Muscle of leg (tissue), 11 donors: ENCODE results near the gene GSTM5. TPM values are rescaled to one million over a fixed set of nuclear protein-coding genes. Genes with fewer than 3 reads are reported as not detected.

Source experiments
- DNase-seq: peaks from one replicate; pipeline ENCODE4 v3.0.0; 2013
- H3K27ac ChIP-seq: one replicate; pipeline ENCODE4 v1.5.1; 2013; ENCODE audit warnings: mild to moderate bottlenecking, low read length, control low read depth
- H3K27me3 ChIP-seq: one replicate; pipeline ENCODE4 v1.6.1; 2013; ENCODE audit warnings: low read length; ENCODE audit not compliant: control insufficient read depth, insufficient read depth
- H3K36me3 ChIP-seq: one replicate; pipeline ENCODE4 v1.6.1; 2013; ENCODE audit warnings: low read length; ENCODE audit not compliant: control insufficient read depth, insufficient read depth
- H3K4me1 ChIP-seq: one replicate; pipeline ENCODE4 v1.6.1; 2013; ENCODE audit warnings: low read length; ENCODE audit not compliant: control insufficient read depth, insufficient read depth
- H3K4me3 ChIP-seq: one replicate; pipeline ENCODE4 v1.5.1; 2013; ENCODE audit warnings: low read length, control low read depth
- H3K9me3 ChIP-seq: replicated peaks from 2 replicates; pipeline ENCODE4 v1.6.1; 2013; ENCODE audit warnings: low read depth, low read length; ENCODE audit not compliant: control insufficient read depth
- WGBS: methylation state at CpG from one replicate; pipeline ENCODE4 v1.1.5; 2013; ENCODE audit warnings: missing lambda C conversion rate; ENCODE audit not compliant: insufficient coverage; 5-methylcytosine and 5-hydroxymethylcytosine counted together
- polyA plus RNA-seq, 8 donors: library from polyadenylated mRNA; unstranded; fragments of 120-200 nt; gene quantifications; one replicate each; pipeline versions ENCODE4 v1.2.1 to v1.2.3, GENCODE V29; 2013; ENCODE audit warnings: inconsistent platforms in 1 of 8, low replicate concordance in 1 of 8; ENCODE audit not compliant: insufficient read length in 8 of 8, insufficient read depth in 1 of 8
- total RNA-seq: library from RNA; stranded (reverse); fragments of 120-200 nt; gene quantifications from one replicate; pipeline ENCODE4 v1.2.4, GENCODE V29; 2013

Gene GSTM5
- total and polyA plus RNA-seq, 9 donors, result 10.2 to 48.0 (median 17.9) TPM

DNA sequence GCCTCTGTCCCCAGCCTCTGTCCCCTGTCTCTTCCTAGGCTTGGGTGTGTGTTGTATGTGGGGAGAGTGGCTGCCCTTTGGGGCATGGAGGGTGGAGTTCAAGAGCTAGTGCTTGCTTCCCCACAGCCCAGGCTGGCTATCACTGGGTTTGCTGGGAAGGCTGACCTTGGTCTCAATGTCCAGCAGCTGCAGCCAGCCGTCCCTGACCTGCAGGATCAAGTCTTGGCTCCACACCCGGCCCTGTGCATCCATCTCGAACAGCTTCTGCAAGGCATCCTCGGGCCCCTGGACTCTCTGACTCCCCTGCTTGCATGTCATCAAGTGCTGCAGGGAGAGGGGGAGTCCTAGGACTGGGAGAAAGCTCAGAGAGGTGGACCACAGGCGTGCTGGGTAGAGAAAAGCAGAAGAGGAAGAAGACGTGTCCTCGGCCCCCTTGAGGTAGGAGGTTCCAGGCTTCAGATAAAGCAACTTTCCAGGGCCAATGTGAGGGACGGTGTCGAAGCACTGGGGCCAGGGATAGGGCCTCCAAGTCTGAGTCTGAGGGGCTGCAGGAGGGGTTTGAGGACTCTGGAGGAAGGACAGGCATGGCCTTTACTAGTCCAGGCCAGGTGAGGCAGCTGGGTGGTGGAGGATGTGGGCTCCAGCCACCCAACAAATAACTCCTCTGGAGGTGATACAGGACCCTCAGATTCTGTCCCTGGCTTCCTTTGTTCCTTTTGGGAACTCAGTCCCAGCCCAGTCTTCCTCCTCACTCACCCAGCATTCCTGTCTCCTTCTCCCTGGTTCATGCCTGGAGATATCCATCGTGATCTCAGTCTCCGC, 47.7 kb downstream of the GSTM5 start:
- no peaks in the 10 kb centered on the region for H3K36me3 ChIP-seq
- H3K27ac ChIP-seq, result no peak overlapping the region
- H3K27me3 ChIP-seq, result no peaks in the 10 kb centered on the region
- H3K9me3 ChIP-seq, result no peaks in the 10 kb centered on the region
- H3K4me3 ChIP-seq, result no peak overlapping the region
- 87% methylated on average over 11 of the region's 11 CpGs for WGBS
- peaks cover 6% of the 10 kb centered on the region for H3K4me1 ChIP-seq
- no peak for DNase-seq

- H3K9me3 ChIP-seq, result no peaks in the 10 kb centered on the region
- WGBS, result 84% methylated on average over 5 of the region's 7 CpGs
- H3K4me1 ChIP-seq, result peaks cover 6% of the 10 kb centered on the region
- H3K36me3 ChIP-seq, result no peaks in the 10 kb centered on the region
- no peak overlapping the region for H3K4me3 ChIP-seq
- no peak for DNase-seq
- H3K27ac ChIP-seq, result no peak overlapping the region
- H3K27me3 ChIP-seq, result no peaks in the 10 kb centered on the region
Measured at GRCh38 chr1:109760581-109761226, 48.7 kb downstream of the GSTM5 start.

GRCh38 chr1:109761227-109762038, 49.4 kb downstream of the GSTM5 start:
- no peak overlapping the region for H3K27ac ChIP-seq
- DNase-seq, result no peak

DNA sequence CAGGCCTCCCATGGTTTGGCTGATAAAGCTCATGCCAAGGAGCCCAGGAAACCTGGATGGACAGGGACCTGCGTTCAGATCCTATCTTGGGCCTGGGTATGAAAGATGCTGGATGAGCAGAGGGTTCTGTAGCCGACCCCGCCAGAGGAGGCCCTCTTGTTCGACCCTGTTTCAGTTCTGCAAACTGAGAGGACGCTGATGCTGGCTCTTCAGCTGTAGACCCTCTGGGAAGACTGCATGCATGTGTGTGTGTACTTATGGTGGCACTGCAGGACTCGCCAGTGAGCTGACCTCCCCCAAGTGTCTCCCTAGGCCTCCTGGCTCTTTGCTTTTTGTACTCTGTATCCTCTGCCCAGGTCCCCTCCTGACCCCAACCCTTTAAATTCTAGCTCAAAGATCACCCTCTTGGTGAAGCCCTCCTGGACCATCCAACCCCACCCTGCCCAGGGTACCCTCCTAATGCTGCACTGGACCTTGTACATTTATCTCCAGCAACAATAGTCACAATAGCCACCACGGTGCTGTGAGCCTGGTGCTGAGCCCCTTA, 50.1 kb downstream of the GSTM5 start:
- no peak for DNase-seq
- H3K9me3 ChIP-seq, result no peaks in the 10 kb centered on the region
- no peaks in the 10 kb centered on the region for H3K27me3 ChIP-seq
- H3K27ac ChIP-seq, result no peak overlapping the region
- whole genome bisulfite sequencing, result 85% methylated on average over 6 of the region's 7 CpGs
- H3K4me3 ChIP-seq, result no peak overlapping the region
- peaks cover 6% of the 10 kb centered on the region for H3K4me1 ChIP-seq
- H3K36me3 ChIP-seq, result no peaks in the 10 kb centered on the region

More at GRCh38 chr1:109761227-109762038, 49.4 kb downstream of the GSTM5 start:
- H3K4me3 ChIP-seq, result no peak overlapping the region
- H3K36me3 ChIP-seq, result no peaks in the 10 kb centered on the region
- no peaks in the 10 kb centered on the region for H3K27me3 ChIP-seq
- H3K4me1 ChIP-seq, result peaks cover 6% of the 10 kb centered on the region
- no peaks in the 10 kb centered on the region for H3K9me3 ChIP-seq
- WGBS, result 70% methylated on average over 12 of the region's 14 CpGs

DNA sequence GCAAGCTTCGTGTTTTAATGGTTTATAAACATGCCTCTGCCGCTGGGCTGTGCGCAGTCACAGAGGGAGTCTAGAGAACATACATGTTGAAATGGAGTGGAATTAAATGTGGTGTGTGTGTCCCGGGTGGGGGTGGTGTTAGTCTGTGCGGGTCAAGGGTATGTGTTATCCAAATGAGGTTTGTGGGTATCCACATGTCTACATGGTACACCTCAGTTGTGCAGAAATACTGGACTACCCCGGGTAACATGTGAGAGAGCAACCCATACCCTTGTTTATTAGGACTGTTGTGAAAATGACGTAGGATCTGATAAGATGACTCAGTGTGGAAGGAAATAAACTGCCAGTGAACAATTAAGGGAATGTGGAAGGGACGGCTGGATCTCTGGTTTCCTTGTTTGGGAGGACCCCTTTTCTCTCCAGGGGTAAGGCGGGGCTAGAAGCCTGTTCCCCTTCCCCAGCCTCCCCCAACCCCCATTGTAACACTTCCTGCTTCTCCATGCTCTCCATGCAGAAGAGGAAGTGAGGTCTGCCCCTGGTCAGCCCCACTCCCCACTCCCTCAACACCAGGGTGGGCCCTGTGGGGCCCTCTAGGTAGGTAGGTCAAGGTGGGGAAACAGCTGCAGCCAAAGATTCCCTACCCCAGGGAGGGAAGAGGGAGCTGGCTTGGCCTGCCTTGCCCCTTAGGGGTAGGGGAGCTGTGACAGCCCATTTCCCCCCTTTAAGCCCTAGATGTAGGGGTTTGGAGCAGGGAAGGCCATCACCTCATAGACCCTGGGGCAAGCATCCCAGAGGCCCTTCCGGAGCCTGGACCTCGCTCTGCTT, 51.0 kb downstream of the GSTM5 start:
- H3K4me3 ChIP-seq, result no peak overlapping the region
- no peaks in the 10 kb centered on the region for H3K36me3 ChIP-seq
- no peaks in the 10 kb centered on the region for H3K9me3 ChIP-seq
- DNase-seq, result peak; percentile 39
- no peak overlapping the region for H3K27ac ChIP-seq
- whole genome bisulfite sequencing, result 93% methylated on average over 8 of the region's 11 CpGs
- H3K27me3 ChIP-seq, result no peaks in the 10 kb centered on the region
- H3K4me1 ChIP-seq, result peaks cover 6% of the 10 kb centered on the region

- no peaks in the 10 kb centered on the region for H3K36me3 ChIP-seq
- no peaks in the 10 kb centered on the region for H3K9me3 ChIP-seq
- no peak within 1 kb of the TSS for H3K4me3 ChIP-seq
- H3K27ac ChIP-seq, result no peak within 1 kb of the TSS
- DNase-seq, result no peak
- no peaks in the 10 kb centered on the region for H3K27me3 ChIP-seq
- 80% methylated on average over 4 of the region's 11 CpGs for WGBS
- peaks cover 6% of the 10 kb centered on the region for H3K4me1 ChIP-seq
Measured at GRCh38 chr1:109763646-109764415, 51.8 kb downstream of the GSTM5 start, which contains the start of gene EPS8L3. Gene EPS8L3, minus strand, starts transcription at chr1:109763923. Its CDS starts 2,174 bp downstream, at chr1:109761749.

DNA sequence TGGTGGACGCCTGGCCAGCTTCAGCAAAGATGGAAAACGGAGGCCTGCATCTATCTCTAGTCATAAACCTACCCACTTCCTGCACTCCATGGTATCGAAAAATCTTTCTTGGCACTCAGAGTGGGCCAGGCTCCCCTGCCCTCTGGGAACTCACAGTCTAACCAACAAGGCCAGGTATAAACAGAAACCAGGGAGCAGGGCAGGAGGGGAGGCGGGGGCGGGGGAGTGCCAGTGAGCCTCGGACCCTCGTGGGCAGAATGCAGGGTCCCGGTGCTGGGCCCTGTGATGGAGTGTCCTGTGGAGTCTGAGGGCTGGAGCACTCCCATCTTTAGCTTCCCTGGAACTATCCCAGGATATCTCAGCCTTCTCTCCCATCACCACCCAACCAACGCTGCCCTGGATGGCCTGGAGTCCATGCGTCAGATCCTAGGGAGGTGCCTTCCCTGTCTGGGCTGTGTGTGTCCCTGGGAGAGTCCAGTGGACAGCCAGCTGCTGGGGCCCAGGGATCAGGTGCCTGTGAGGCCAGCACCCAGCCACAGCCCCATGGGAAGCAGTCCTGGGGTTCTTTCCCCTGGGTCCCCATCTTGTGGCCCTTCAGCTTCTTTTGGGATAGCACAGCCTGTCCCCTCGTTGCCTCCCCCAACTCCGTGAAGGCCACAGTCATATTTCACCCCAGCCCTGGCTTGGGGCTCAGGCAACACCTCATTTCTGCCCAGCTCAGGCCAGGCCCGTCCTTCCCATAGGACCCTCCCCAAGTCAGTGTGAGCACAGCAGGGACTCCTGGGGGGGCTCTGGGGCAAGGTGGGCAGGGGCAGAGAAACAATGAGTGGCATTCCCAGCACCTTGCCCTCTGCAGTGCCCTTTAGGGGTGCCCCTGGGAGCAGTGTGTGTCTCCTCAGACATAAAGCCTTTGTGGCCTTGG, 52.8 kb downstream of the GSTM5 start:
- 93% methylated on average over 7 of the region's 13 CpGs for WGBS
- peaks cover 6% of the 10 kb centered on the region for H3K4me1 ChIP-seq
- H3K9me3 ChIP-seq, result no peaks in the 10 kb centered on the region
- H3K4me3 ChIP-seq, result no peak overlapping the region
- no peaks in the 10 kb centered on the region for H3K27me3 ChIP-seq
- H3K27ac ChIP-seq, result no peak overlapping the region
- no peaks in the 10 kb centered on the region for H3K36me3 ChIP-seq
- DNase-seq, result no peak

- H3K27me3 ChIP-seq, result no peaks in the 10 kb centered on the region
- no peak overlapping the region for H3K4me3 ChIP-seq
- H3K27ac ChIP-seq, result no peak overlapping the region
- no peaks in the 10 kb centered on the region for H3K9me3 ChIP-seq
- DNase-seq, result no peak
- WGBS, result 67% methylated on average over 1 of the region's 4 CpGs
- no peaks in the 10 kb centered on the region for H3K36me3 ChIP-seq
- peaks cover 7% of the 10 kb centered on the region for H3K4me1 ChIP-seq
Measured at GRCh38 chr1:109765483-109765815, 53.4 kb downstream of the GSTM5 start.
